A549 treated with AZD9567 at 1 μM for 4 hours (cell line): Measurements from ENCODE around the gene SPPL2B. TPM values are rescaled to one million over a fixed set of nuclear protein-coding genes. Genes with fewer than 3 reads are reported as not detected.

Experiments
- total RNA-seq: library from RNA; stranded (reverse); fragments of 200-300 nt; extraction: Qiagen RNA extraction; gene quantifications from 5 replicates; pipeline ENCODE4 v1.2.3, GENCODE V29; 2022; ENCODE audit not compliant: insufficient read depth

SPPL2B gene
- 23.0 to 28.8 TPM (median 26.2 TPM) in 5 replicates for total RNA-seq

GRCh38 chr19:2328401-2329148, at the start of gene SPPL2B, which contains the start of gene LSM7:
SPPL2B (plus strand) TSS chr19:2328684; CDS start chr19:2328710, 26 bp downstream.
LSM7 (minus strand) TSS chr19:2328586; CDS start chr19:2328566, 20 bp downstream.

GRCh38 chr19:2282062-2282861, 46.2 kb upstream of the SPPL2B start, which contains the start of gene PEAK3:
PEAK3 (minus strand) TSS chr19:2282175; CDS start chr19:2280931, 1,244 bp downstream.

GRCh38 chr19:2308114-2308556, 20.3 kb upstream of the SPPL2B start, which contains the start of gene LINGO3:
LINGO3 (minus strand) TSS chr19:2308154; CDS start chr19:2291776, 16,378 bp downstream.

GRCh38 chr19:2359992-2360685, 31.7 kb downstream of the SPPL2B start, which contains the start of gene TMPRSS9:
TMPRSS9 (plus strand) TSS chr19:2360265; CDS start chr19:2389786, 29,521 bp downstream.

Other genes starting within 250 kb of the SPPL2B start
- gene MOB3A, start 232.4 kb upstream of the SPPL2B start, total RNA-seq: 10.6 to 13.3 TPM (median 12.4 TPM) in 5 replicates
- gene IZUMO4, start 231.8 kb upstream of the SPPL2B start, total RNA-seq: 0.77 to 1.0 TPM (median 0.88 TPM) in 4 of 5 replicates, not detected in the other
- 68.1 to 84.4 TPM (median 79.2 TPM) in 5 replicates for gene AP3D1, start 177.1 kb upstream of the SPPL2B start, total RNA-seq
- gene DOT1L, start 164.8 kb upstream of the SPPL2B start, total RNA-seq: 8.0 to 17.3 TPM (median 16.2 TPM) in 5 replicates
- 35.5 to 62.3 TPM (median 61.5 TPM) in 5 replicates for gene PLEKHJ1, start 92.4 kb upstream of the SPPL2B start, total RNA-seq
- gene SF3A2, start 91.9 kb upstream of the SPPL2B start, total RNA-seq: 41.6 to 72.1 TPM (median 68.5 TPM) in 5 replicates
- gene AMH, start 79.4 kb upstream of the SPPL2B start, total RNA-seq: 8.9 to 21.9 TPM (median 19.7 TPM) in 5 replicates
- 0.54 to 0.89 TPM (median 0.88 TPM) in 4 of 5 replicates, not detected in the other for gene JSRP1, start 72.3 kb upstream of the SPPL2B start, total RNA-seq
- 0.07 TPM in 1 of 5 replicates, not detected in the others for gene PEAK3, start 46.5 kb upstream of the SPPL2B start, total RNA-seq
- gene LINGO3, start 20.5 kb upstream of the SPPL2B start, total RNA-seq: 0.03 to 0.07 TPM in 2 of 5 replicates, not detected in the others
- 114 to 155 TPM (median 147 TPM) in 5 replicates for gene LSM7, start 98 bp upstream of the SPPL2B start, total RNA-seq
- gene TMPRSS9, start 31.6 kb downstream of the SPPL2B start, total RNA-seq: 0.05 to 0.06 TPM in 2 of 5 replicates, not detected in the others
- 84.2 to 132 TPM (median 116 TPM) in 5 replicates for gene TIMM13, start 98.9 kb downstream of the SPPL2B start, total RNA-seq
- gene LMNB2, start 128.3 kb downstream of the SPPL2B start, total RNA-seq: 72.4 to 83.0 TPM (median 75.8 TPM) in 5 replicates
- 75.4 to 120 TPM (median 110 TPM) in 5 replicates for gene GADD45B, start 147.4 kb downstream of the SPPL2B start, total RNA-seq